ENCODE measurements around the gene PTPA.

The PTPA gene

DNA sequence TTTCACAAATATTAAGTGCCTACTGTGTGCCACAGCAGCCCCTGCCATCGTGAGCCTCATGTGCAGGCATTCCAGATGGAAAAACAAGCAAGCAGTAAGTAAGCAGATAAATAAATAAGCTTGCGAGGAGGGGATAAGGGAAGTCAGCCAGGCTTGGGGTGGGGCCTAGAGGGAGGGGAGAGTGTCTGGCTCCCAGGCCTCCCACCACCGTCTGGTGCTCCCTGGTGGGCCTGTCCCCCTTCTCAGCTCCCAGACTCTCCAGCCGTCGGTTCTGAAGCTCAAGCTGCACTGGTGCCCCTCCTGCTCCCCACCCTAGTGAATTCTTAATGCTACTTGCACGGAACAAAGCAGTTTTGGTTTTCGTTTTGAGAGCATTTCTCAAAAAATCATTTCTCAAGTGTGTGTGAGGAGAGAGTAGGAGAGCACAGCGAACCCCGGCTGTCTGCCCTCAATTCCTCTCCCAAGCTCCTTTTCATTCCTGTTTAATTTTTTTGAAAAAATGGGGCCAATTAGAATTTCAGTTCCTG, 73.4 kb downstream of the PTPA start:
- Histone ChIP-seq H3K4ac (ENCODE audit: low read length) (no peak overlapping the region), H2BK5ac (ENCODE audit: low read length) (no peak overlapping the region), H3K79me1 (ENCODE audit: low read depth, low read length) (no peaks in the 10 kb centered on the region), H3K9ac (ENCODE audit: low read depth, low read length, poor library complexity) (peak overlapping the region; percentile 12), H3K18ac (ENCODE audit: low read length) (peak overlapping the region; percentile 20), H3K14ac (ENCODE audit: low read length) (no peak overlapping the region), H3K9me3 (replicated peaks in 1 of 2; ENCODE audit: control insufficient read depth in 2 of 2, insufficient read depth in 1 of 2, low read depth in 1 of 2, low read length in 2 of 2) (peaks cover 3 to 4% of the 10 kb centered on the region in 2 donors), H4K91ac (ENCODE audit: low read depth, low read length, poor library complexity) (no peak overlapping the region), H4K8ac (ENCODE audit: low read depth, low read length) (no peak overlapping the region), H2AK5ac (ENCODE audit: low read depth, low read length) (peak overlapping the region; percentile 79), H3K4me2 (ENCODE audit: insufficient read depth, low read length, poor library complexity, severe bottlenecking) (no peak overlapping the region), H3K36me3 (replicated peaks in 1 of 2; ENCODE audit: control insufficient read depth in 2 of 2, insufficient read depth in 2 of 2, low read length in 2 of 2) (no peaks in the 10 kb centered on the region), H2BK120ac (ENCODE audit: low read depth, low read length) (peak overlapping the region; percentile 30), H2BK15ac (ENCODE audit: low read length) (peak overlapping the region; percentile 64), H3K4me1 (ENCODE audit: control insufficient read depth in 2 of 2, insufficient read depth in 1 of 2, low read depth in 1 of 2, low read length in 2 of 2) (peaks cover 13 to 17% of the 10 kb centered on the region in 2 donors), H3K4me3 (ENCODE audit: low read length in 2 of 2) (no peak overlapping the region), H3K23ac (ENCODE audit: low read depth, low read length, poor library complexity) (no peak overlapping the region), H3K27ac (replicated peaks; ENCODE audit: low read length) (no peak overlapping the region), H2BK12ac (ENCODE audit: low read length) (peak overlapping the region; percentile 77), H3K27me3 (ENCODE audit: control insufficient read depth in 3 of 3, insufficient read depth in 3 of 3, low read depth in 1 of 3, low read length in 3 of 3) (peaks cover 0 to 12% (median 5%) of the 10 kb centered on the region in 3 experiments), H2AFZ (ENCODE audit: low read length) (peak overlapping the region; percentile 44)
- no CpG with 5 or more reads among the region's 9 CpGs for WGBS, 2 donors (ENCODE audit: extremely low coverage in 2 of 2, insufficient read length in 2 of 2, insufficient replicate concordance in 1 of 2)
- DNase-seq (ENCODE audit: low spot score) = no peak

DNA sequence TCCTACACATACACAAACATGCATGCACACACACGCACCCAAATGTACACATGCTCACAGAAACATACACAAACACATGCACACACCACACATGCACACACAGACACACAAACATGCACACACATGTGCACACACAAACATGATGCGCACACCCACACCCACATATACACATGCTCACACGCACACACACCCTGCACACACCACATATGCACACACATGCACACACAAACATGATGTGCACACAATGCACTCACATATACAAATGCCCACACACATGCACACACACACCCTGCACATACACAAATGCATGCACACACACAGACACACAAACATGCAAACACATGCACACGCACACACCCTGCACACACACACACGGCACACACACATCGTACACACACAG, 74.2 kb downstream of the PTPA start:
- H2BK5ac ChIP-seq (ENCODE audit: low read length) = no peak overlapping the region
- H2AK5ac ChIP-seq (ENCODE audit: low read depth, low read length) = no peak overlapping the region
- H3K36me3 ChIP-seq (replicated peaks in 1 of 2; ENCODE audit: control insufficient read depth in 2 of 2, insufficient read depth in 2 of 2, low read length in 2 of 2) = no peaks in the 10 kb centered on the region
- no peak overlapping the region for H3K27ac ChIP-seq (replicated peaks; ENCODE audit: low read length)
- no peak overlapping the region for H2BK15ac ChIP-seq (ENCODE audit: low read length)
- peak overlapping the region; percentile 14 for H3K23ac ChIP-seq (ENCODE audit: low read depth, low read length, poor library complexity)
- H3K4ac ChIP-seq (ENCODE audit: low read length) = no peak overlapping the region
- no peak overlapping the region for H3K4me2 ChIP-seq (ENCODE audit: insufficient read depth, low read length, poor library complexity, severe bottlenecking)
- H3K79me1 ChIP-seq (ENCODE audit: low read depth, low read length) = no peaks in the 10 kb centered on the region
- H3K18ac ChIP-seq (ENCODE audit: low read length) = no peak overlapping the region
- peak overlapping the region in 1 of 2 donors; percentile 5 for H3K4me3 ChIP-seq (ENCODE audit: low read length in 2 of 2)
- H2BK120ac ChIP-seq (ENCODE audit: low read depth, low read length) = no peak overlapping the region
- H3K9ac ChIP-seq (ENCODE audit: low read depth, low read length, poor library complexity) = peak overlapping the region; percentile 44
- no CpG with 5 or more reads among the region's 6 CpGs for WGBS, 2 donors (ENCODE audit: extremely low coverage in 2 of 2, insufficient read length in 2 of 2, insufficient replicate concordance in 1 of 2)
- H2AFZ ChIP-seq (ENCODE audit: low read length) = no peak overlapping the region
- peak overlapping the region; percentile 4 for H4K91ac ChIP-seq (ENCODE audit: low read depth, low read length, poor library complexity)
- H3K4me1 ChIP-seq (ENCODE audit: control insufficient read depth in 2 of 2, insufficient read depth in 1 of 2, low read depth in 1 of 2, low read length in 2 of 2) = peaks cover 12 to 16% of the 10 kb centered on the region in 2 donors
- peak overlapping the region; percentile 68 for H2BK12ac ChIP-seq (ENCODE audit: low read length)
- peaks cover 3 to 4% of the 10 kb centered on the region in 2 donors for H3K9me3 ChIP-seq (replicated peaks in 1 of 2; ENCODE audit: control insufficient read depth in 2 of 2, insufficient read depth in 1 of 2, low read depth in 1 of 2, low read length in 2 of 2)
- H3K27me3 ChIP-seq (ENCODE audit: control insufficient read depth in 3 of 3, insufficient read depth in 3 of 3, low read depth in 1 of 3, low read length in 3 of 3) = peaks cover 0 to 9% (median 5%) of the 10 kb centered on the region in 3 experiments
- no peak overlapping the region for H3K14ac ChIP-seq (ENCODE audit: low read length)
- H4K8ac ChIP-seq (ENCODE audit: low read depth, low read length) = no peak overlapping the region
- DNase-seq (ENCODE audit: low spot score) = no peak

DNA sequence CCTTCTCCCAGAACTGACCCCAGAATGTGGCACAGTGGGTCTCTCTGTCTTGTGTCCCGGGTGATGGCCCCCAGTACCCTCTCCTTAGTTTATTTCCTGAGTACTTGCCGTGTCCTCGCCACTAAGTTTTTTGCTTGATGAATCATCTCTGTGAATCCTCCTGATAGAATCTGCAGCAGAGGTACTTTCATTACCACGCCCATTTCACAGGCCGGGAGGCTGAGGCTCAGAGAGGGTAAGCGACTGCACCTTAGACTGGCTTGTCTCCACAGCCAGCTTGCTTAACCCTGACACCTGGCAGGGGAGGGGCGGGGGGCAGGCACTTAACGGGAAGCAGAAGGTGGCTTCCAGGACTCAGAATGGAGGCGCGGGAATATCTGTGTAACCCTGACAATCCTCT, 74.8 kb downstream of the PTPA start:
- WGBS, 2 donors (ENCODE audit: extremely low coverage in 2 of 2, insufficient read length in 2 of 2, insufficient replicate concordance in 1 of 2) = no CpG with 5 or more reads among the region's 10 CpGs
- H3K18ac ChIP-seq (ENCODE audit: low read length) = peak overlapping the region; percentile 51
- H3K9me3 ChIP-seq (replicated peaks in 1 of 2; ENCODE audit: control insufficient read depth in 2 of 2, insufficient read depth in 1 of 2, low read depth in 1 of 2, low read length in 2 of 2) = peaks cover 3 to 4% of the 10 kb centered on the region in 2 donors
- H3K4me3 ChIP-seq (ENCODE audit: low read length in 2 of 2) = no peak overlapping the region
- no peaks in the 10 kb centered on the region for H3K36me3 ChIP-seq (replicated peaks in 1 of 2; ENCODE audit: control insufficient read depth in 2 of 2, insufficient read depth in 2 of 2, low read length in 2 of 2)
- no peak overlapping the region for H4K8ac ChIP-seq (ENCODE audit: low read depth, low read length)
- H2AFZ ChIP-seq (ENCODE audit: low read length) = no peak overlapping the region
- H3K4me2 ChIP-seq (ENCODE audit: insufficient read depth, low read length, poor library complexity, severe bottlenecking) = no peak overlapping the region
- no peak overlapping the region for H2BK15ac ChIP-seq (ENCODE audit: low read length)
- H2BK5ac ChIP-seq (ENCODE audit: low read length) = no peak overlapping the region
- no peak overlapping the region for H3K14ac ChIP-seq (ENCODE audit: low read length)
- H3K27me3 ChIP-seq (ENCODE audit: control insufficient read depth in 3 of 3, insufficient read depth in 3 of 3, low read depth in 1 of 3, low read length in 3 of 3) = peaks cover 0 to 9% (median 5%) of the 10 kb centered on the region in 3 experiments
- peaks cover 12 to 16% of the 10 kb centered on the region in 2 donors for H3K4me1 ChIP-seq (ENCODE audit: control insufficient read depth in 2 of 2, insufficient read depth in 1 of 2, low read depth in 1 of 2, low read length in 2 of 2)
- peak overlapping the region; percentile 39 for H3K23ac ChIP-seq (ENCODE audit: low read depth, low read length, poor library complexity)
- no peak overlapping the region for H3K4ac ChIP-seq (ENCODE audit: low read length)
- H3K27ac ChIP-seq (replicated peaks; ENCODE audit: low read length) = no peak overlapping the region
- DNase-seq (ENCODE audit: low spot score) = no peak
- peak overlapping the region; percentile 16 for H2AK5ac ChIP-seq (ENCODE audit: low read depth, low read length)
- no peaks in the 10 kb centered on the region for H3K79me1 ChIP-seq (ENCODE audit: low read depth, low read length)
- H3K9ac ChIP-seq (ENCODE audit: low read depth, low read length, poor library complexity) = no peak overlapping the region
- no peak overlapping the region for H4K91ac ChIP-seq (ENCODE audit: low read depth, low read length, poor library complexity)
- no peak overlapping the region for H2BK12ac ChIP-seq (ENCODE audit: low read length)
- H2BK120ac ChIP-seq (ENCODE audit: low read depth, low read length) = no peak overlapping the region

DNA sequence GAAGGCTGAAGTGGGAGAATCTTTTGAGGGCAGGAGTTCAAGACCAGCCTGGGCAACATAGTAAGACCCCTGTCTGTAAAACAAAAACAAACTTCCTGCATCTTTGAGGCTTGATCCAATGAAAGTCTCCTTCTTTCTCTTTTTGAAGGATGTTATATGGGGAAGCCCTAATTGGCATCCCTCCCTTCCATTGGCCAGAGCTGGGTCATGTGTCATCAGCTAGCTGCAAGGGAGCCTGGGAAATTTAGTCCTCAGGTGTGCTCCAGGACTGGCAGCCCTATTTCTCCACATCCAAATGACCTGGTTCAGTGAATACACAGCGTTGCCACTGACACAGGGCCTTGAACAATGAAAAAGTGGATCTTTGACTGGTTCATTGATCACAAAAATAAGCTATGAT, 75.8 kb downstream of the PTPA start:
- Histone ChIP-seq H2AFZ (ENCODE audit: low read length) (no peak overlapping the region), H2BK5ac (ENCODE audit: low read length) (no peak overlapping the region), H2BK120ac (ENCODE audit: low read depth, low read length) (no peak overlapping the region), H3K27ac (replicated peaks; ENCODE audit: low read length) (no peak overlapping the region), H3K9ac (ENCODE audit: low read depth, low read length, poor library complexity) (no peak overlapping the region), H3K23ac (ENCODE audit: low read depth, low read length, poor library complexity) (no peak overlapping the region), H2BK15ac (ENCODE audit: low read length) (no peak overlapping the region), H2AK5ac (ENCODE audit: low read depth, low read length) (no peak overlapping the region), H3K18ac (ENCODE audit: low read length) (no peak overlapping the region), H3K79me1 (ENCODE audit: low read depth, low read length) (no peaks in the 10 kb centered on the region), H3K14ac (ENCODE audit: low read length) (no peak overlapping the region), H4K8ac (ENCODE audit: low read depth, low read length) (no peak overlapping the region), H2BK12ac (ENCODE audit: low read length) (no peak overlapping the region), H3K36me3 (replicated peaks in 1 of 2; ENCODE audit: control insufficient read depth in 2 of 2, insufficient read depth in 2 of 2, low read length in 2 of 2) (no peaks in the 10 kb centered on the region), H3K4me2 (ENCODE audit: insufficient read depth, low read length, poor library complexity, severe bottlenecking) (no peak overlapping the region), H3K4me1 (ENCODE audit: control insufficient read depth in 2 of 2, insufficient read depth in 1 of 2, low read depth in 1 of 2, low read length in 2 of 2) (peaks cover 12 to 16% of the 10 kb centered on the region in 2 donors), H3K27me3 (ENCODE audit: control insufficient read depth in 3 of 3, insufficient read depth in 3 of 3, low read depth in 1 of 3, low read length in 3 of 3) (no peaks in the 10 kb centered on the region), H3K9me3 (replicated peaks in 1 of 2; ENCODE audit: control insufficient read depth in 2 of 2, insufficient read depth in 1 of 2, low read depth in 1 of 2, low read length in 2 of 2) (peaks cover 3 to 4% of the 10 kb centered on the region in 2 donors), H3K4ac (ENCODE audit: low read length) (no peak overlapping the region), H4K91ac (ENCODE audit: low read depth, low read length, poor library complexity) (no peak overlapping the region), H3K4me3 (ENCODE audit: low read length in 2 of 2) (no peak overlapping the region)
- no peak for DNase-seq (ENCODE audit: low spot score)
- no CpG with 5 or more reads among the region's 1 CpG for WGBS, 2 donors (ENCODE audit: extremely low coverage in 2 of 2, insufficient read length in 2 of 2, insufficient replicate concordance in 1 of 2)
